Heart left ventricle (tissue), 13 donors: Measurements from ENCODE around the gene OR8G5.

Experiments used
- POLR2A ChIP-seq, 2 donors: fragments of 450-650 bp; IDR thresholded peaks; one replicate each; pipeline ENCODE4 v1.6.1; 2017; ENCODE audit warnings: antibody characterized with exemption in 2 of 2, mild to moderate bottlenecking in 2 of 2, moderate library complexity in 2 of 2
- TF ChIP-seq, protein P1 (sequence below), 12 donors: fragments of 200-600 bp; sonication (generic) in 4 of 12; IDR thresholded peaks; one replicate each; pipeline versions ENCODE4 v1.5.0 to v1.8.0; 2018 to 2022; ENCODE audit warnings: antibody characterized with exemption in 12 of 12, mild to moderate bottlenecking in 5 of 12
- donor health status: ischemic (EF 13 %, LVEDD 7.1; RV severe dilation, severe dysfunction).
- donor health status: DM: no; HTN: yes; CAD: no.
- donor health status: DM: no; HTN: no; CAD: no.
- donor health status: ischemic (EF 25% LVEDD 6.9; RV normal size, moderate dysfunction).
- donor health status: ischemic (EF 25% LVEDD 5.7; RV mildly dilated, moderate dysfunction).
- donor health status: ischemic (EF 35%, LVEDD 5.7; RV mildly dilated, moderate dysfunction).
- donor health status: nonischemic (EF 11% LVEDD 7.7; RV severe dilation, severe dysfunction).
- donor health status: DM: yes; HTN: yes; CAD: no.
- donor health status: PGD.
- donor health status: ischemic (EF 29% LVEDD 5.4; RV normal size, mild dysfunction).
- donor health status: nonischemic (EF 23%, LVEDD 6.1; RV moderate dilation, normal function).

DNA sequence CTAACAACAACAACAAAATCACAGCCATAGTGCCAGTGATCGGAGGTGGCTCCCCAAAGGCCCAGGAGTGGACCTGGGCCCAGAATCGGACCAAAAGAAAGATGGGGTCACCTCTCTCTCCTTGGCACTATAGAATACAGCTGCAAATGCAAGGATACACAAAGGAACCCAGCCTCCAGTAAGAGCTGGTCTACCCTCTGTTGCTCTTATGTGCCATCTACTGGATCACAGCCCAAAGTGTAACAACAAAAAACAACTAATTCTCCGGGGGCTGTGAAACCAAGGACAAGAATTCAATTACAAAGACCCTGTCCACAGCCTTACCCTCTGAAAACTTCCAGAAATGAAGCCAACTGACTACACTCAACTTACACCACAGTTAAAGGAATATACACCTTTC, 21.6 kb downstream of the OR8G5 start:
- TF ChIP-seq, protein P1, sequence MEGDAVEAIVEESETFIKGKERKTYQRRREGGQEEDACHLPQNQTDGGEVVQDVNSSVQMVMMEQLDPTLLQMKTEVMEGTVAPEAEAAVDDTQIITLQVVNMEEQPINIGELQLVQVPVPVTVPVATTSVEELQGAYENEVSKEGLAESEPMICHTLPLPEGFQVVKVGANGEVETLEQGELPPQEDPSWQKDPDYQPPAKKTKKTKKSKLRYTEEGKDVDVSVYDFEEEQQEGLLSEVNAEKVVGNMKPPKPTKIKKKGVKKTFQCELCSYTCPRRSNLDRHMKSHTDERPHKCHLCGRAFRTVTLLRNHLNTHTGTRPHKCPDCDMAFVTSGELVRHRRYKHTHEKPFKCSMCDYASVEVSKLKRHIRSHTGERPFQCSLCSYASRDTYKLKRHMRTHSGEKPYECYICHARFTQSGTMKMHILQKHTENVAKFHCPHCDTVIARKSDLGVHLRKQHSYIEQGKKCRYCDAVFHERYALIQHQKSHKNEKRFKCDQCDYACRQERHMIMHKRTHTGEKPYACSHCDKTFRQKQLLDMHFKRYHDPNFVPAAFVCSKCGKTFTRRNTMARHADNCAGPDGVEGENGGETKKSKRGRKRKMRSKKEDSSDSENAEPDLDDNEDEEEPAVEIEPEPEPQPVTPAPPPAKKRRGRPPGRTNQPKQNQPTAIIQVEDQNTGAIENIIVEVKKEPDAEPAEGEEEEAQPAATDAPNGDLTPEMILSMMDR (IDR thresholded peaks at IDR 0.05) = no peak
- no peak for TF ChIP-seq POLR2A (IDR thresholded peaks at IDR 0.05)
